Stomach smooth muscle (tissue), 2 donors: ENCODE data around the gene CHAC1.

ENCODE experiments used
- H3K27ac ChIP-seq: one replicate; pipeline ENCODE4 v1.7.0; 2013; ENCODE audit warnings: mild to moderate bottlenecking, low read length, inconsistent platforms
- H3K27me3 ChIP-seq, 2 donors: one replicate each; pipeline ENCODE4 v1.7.0; 2013; ENCODE audit warnings: low read length in 2 of 2; ENCODE audit not compliant: insufficient read depth in 2 of 2, control insufficient read depth in 1 of 2
- H3K36me3 ChIP-seq, 2 donors: one replicate each; pipeline ENCODE4 v1.7.0; 2013; ENCODE audit warnings: low read length in 2 of 2; ENCODE audit not compliant: control insufficient read depth in 2 of 2, insufficient read depth in 2 of 2
- H3K4me1 ChIP-seq: one replicate; pipeline ENCODE4 v1.7.0; 2013; ENCODE audit warnings: low read length; ENCODE audit not compliant: control insufficient read depth, insufficient read depth
- H3K4me3 ChIP-seq, 2 donors: one replicate each; pipeline ENCODE4 v1.7.0; 2013; ENCODE audit warnings: low read length in 2 of 2
- H3K9ac ChIP-seq, 2 donors: one replicate each; pipeline ENCODE4 v1.7.0; 2013; ENCODE audit warnings: low read length in 2 of 2, mild to moderate bottlenecking in 1 of 2
- H3K9me3 ChIP-seq, 2 donors: one replicate each; pipeline ENCODE4 v1.7.0; 2013; ENCODE audit warnings: low read length in 2 of 2; ENCODE audit not compliant: control insufficient read depth in 2 of 2
- donor health status: healthy.
- donor health status: Pancreatic carcinoma.

Gene CHAC1

GRCh38 chr15:40925863-40926658 is 27.2 kb upstream of the CHAC1 start:
- Histone ChIP-seq H3K9ac (no peak overlapping the region), H3K36me3 (no peaks in the 10 kb centered on the region), H3K4me1 (peaks cover 44% of the 10 kb centered on the region), H3K27ac (no peak overlapping the region), H3K4me3 (peak overlapping the region; percentile 12 to 40), H3K27me3 (peaks cover 35 to 58% of the 10 kb centered on the region in 2 donors), H3K9me3 (no peaks in the 10 kb centered on the region)

- H3K9me3 ChIP-seq = no peaks in the 10 kb centered on the region
- H3K27me3 ChIP-seq = peaks cover 43 to 67% of the 10 kb centered on the region in 2 donors
- H3K9ac ChIP-seq = no peak overlapping the region
- no peak overlapping the region for H3K27ac ChIP-seq
- H3K4me1 ChIP-seq = peaks cover 50% of the 10 kb centered on the region
- H3K36me3 ChIP-seq = no peaks in the 10 kb centered on the region
- no peak overlapping the region for H3K4me3 ChIP-seq
Measured at GRCh38 chr15:40926659-40927494, 26.4 kb upstream of the CHAC1 start.

GRCh38 chr15:40927495-40927872 is 25.8 kb upstream of the CHAC1 start:
- H3K9me3 ChIP-seq = no peaks in the 10 kb centered on the region
- peak overlapping the region in 1 of 2 donors; percentile 57 for H3K4me3 ChIP-seq
- peaks cover 49 to 73% of the 10 kb centered on the region in 2 donors for H3K27me3 ChIP-seq
- H3K9ac ChIP-seq = no peak overlapping the region
- peaks cover 51% of the 10 kb centered on the region for H3K4me1 ChIP-seq
- no peaks in the 10 kb centered on the region for H3K36me3 ChIP-seq
- H3K27ac ChIP-seq = no peak overlapping the region

- Histone ChIP-seq H3K27ac (no peak overlapping the region), H3K4me1 (peaks cover 51% of the 10 kb centered on the region)
Measured at GRCh38 chr15:40927873-40928806, 25.1 kb upstream of the CHAC1 start.

GRCh38 chr15:40928821-40929659 is 24.2 kb upstream of the CHAC1 start, which contains the start of gene DLL4:
DLL4 (plus strand) TSS chr15:40929340; CDS start chr15:40929669, 329 bp downstream.
- H3K9ac ChIP-seq = peak within 1 kb of the TSS in 1 of 2 donors; percentile 33
- peak within 1 kb of the TSS; percentile 62 to 76 for H3K4me3 ChIP-seq
- H3K27ac ChIP-seq = no peak within 1 kb of the TSS
- H3K9me3 ChIP-seq = no peaks in the 10 kb centered on the region
- H3K27me3 ChIP-seq = peaks cover 59 to 84% of the 10 kb centered on the region in 2 donors
- no peaks in the 10 kb centered on the region for H3K36me3 ChIP-seq
- peaks cover 51% of the 10 kb centered on the region for H3K4me1 ChIP-seq

More at GRCh38 chr15:40927873-40928806, 25.1 kb upstream of the CHAC1 start:
- Histone ChIP-seq H3K27me3 (peaks cover 55 to 79% of the 10 kb centered on the region in 2 donors), H3K36me3 (no peaks in the 10 kb centered on the region), H3K4me3 (peak overlapping the region; percentile 43 to 76), H3K9ac (no peak overlapping the region), H3K9me3 (no peaks in the 10 kb centered on the region)

GRCh38 chr15:40929660-40930429 is 23.4 kb upstream of the CHAC1 start:
- Histone ChIP-seq H3K36me3 (no peaks in the 10 kb centered on the region), H3K27me3 (peaks cover 59 to 89% of the 10 kb centered on the region in 2 donors), H3K4me1 (peaks cover 51% of the 10 kb centered on the region), H3K9me3 (no peaks in the 10 kb centered on the region), H3K27ac (no peak overlapping the region), H3K4me3 (peak overlapping the region; percentile 62 to 76), H3K9ac (peak overlapping the region in 1 of 2 donors; percentile 33)

- Histone ChIP-seq H3K27me3 (peaks cover 61 to 92% of the 10 kb centered on the region in 2 donors), H3K9me3 (no peaks in the 10 kb centered on the region), H3K4me3 (peak overlapping the region; percentile 62 to 76), H3K9ac (peak overlapping the region in 1 of 2 donors; percentile 33), H3K36me3 (no peaks in the 10 kb centered on the region), H3K4me1 (peaks cover 50% of the 10 kb centered on the region), H3K27ac (no peak overlapping the region)
Measured at GRCh38 chr15:40930430-40931299, 22.6 kb upstream of the CHAC1 start.

GRCh38 chr15:40931300-40932142 is 21.8 kb upstream of the CHAC1 start:
- Histone ChIP-seq H3K27ac (no peak overlapping the region), H3K36me3 (no peaks in the 10 kb centered on the region), H3K27me3 (peaks cover 59 to 84% of the 10 kb centered on the region in 2 donors), H3K4me3 (peak overlapping the region in 1 of 2 donors; percentile 76), H3K4me1 (peaks cover 45% of the 10 kb centered on the region), H3K9me3 (no peaks in the 10 kb centered on the region), H3K9ac (no peak overlapping the region)
